Amniotic epithelial cell (primary cell): ENCODE results near the gene POTEB3.
"Not testable (repeated sequence)": the region's sequence is repeated elsewhere in the genome, so short reads cannot be mapped to it uniquely, and the experiment has no call there.

ENCODE experiments used
- DNase-seq: peaks from one replicate; pipeline ENCODE4 v3.0.0-alpha.2; 2010; ENCODE audit warnings: low read depth

Gene POTEB3

DNA sequence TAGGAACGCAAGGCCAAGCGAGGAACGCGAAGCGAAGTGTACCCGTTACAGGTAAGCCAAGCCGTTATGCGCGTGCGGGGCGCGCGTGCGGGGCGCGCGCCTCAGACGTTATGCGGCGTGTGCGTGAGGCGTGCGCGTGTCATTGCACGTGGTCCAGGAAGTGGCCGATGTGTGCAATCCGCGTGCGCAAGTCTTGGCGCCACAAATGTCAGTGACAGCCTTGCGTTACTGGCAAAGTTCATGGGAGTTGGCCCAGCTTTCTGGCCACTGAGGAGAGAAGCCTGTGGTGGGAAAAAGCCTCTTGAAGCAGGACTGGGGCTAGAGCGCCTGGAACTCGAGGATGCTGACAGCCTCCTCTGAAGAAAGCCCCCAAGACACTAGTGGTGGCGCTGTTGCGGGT is at the start of gene POTEB3:
POTEB3 (minus strand) TSS at position 101 of the 400 bp plus-strand sequence. CDS start 488 bp downstream, outside the sequence.
- DNase-seq = not testable (repeated sequence)

DNA sequence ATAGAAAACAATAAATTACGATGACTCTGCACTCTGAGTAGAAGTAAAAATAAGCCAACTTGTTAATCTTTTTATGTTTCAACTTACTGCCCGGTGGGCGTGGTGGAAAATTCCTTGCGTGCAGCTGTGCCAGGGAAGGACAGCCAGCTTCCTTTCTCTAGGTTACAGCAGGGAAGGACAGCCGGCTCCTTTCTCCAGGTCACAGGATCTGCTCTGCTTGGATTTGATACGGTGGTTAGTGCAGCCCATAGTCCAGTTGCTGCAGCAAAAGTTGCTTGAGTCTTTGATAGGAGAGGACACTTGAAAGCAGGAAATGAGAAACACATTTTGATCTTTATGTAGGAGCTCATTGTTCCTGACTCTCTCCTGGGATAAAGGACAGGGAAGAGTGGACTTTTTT is 13.4 kb upstream of the POTEB3 start:
- DNase-seq = not testable (repeated sequence)

DNA sequence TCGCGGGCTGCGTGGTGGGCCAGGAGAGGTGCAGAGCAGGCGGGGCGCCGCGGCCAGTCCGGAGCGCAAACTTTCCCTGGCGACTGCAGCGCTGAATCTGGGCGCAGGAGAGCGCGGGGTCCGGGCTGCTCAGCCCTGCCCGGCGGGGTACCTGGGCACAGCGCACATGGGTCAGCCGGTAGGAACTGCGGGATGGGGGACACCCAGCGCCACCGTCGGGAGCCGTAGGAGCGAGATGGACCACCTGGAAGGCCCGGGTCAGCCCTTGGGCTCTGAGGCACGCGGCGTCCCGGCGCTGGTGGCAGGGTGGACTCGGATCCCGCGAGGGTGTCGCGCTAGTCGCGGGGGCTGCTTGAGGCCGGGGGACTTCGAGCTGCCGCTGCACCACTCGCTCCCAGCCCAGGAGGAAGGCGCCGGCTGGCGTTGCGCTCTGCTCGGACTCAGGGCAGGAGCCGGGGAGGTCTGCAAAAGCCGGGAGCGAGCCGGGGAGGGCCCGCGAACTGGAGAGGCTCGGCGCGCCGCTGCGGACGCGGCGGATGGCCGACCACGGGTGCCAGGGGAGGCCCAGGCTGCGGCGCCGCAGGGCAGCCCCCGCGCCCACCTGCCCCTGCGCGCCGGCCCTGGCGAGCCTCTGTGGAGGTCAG is 11.7 kb upstream of the POTEB3 start:
- DNase-seq = not testable (repeated sequence)

DNA sequence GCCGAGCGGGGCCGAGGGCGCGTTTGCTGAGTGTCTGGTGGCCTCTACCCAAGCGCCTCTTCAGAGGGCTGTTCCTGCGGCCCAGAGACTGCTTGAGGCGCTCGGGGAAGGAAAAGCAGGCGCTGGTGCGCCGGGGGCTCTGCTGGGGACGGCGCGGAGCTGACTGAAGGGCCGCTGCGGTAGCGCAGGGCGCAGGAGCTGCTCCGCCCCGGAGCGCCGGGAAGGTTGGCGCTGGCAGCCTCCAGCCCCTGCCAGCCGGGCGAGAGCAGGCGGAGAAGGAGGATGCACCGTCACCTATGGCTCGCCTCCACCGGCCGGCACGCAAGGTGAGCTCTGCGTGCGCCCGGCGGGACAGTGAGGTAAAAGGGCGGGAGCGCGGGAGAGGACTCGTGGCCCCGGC is 11.2 kb upstream of the POTEB3 start:
- not testable (repeated sequence) for DNase-seq

DNA sequence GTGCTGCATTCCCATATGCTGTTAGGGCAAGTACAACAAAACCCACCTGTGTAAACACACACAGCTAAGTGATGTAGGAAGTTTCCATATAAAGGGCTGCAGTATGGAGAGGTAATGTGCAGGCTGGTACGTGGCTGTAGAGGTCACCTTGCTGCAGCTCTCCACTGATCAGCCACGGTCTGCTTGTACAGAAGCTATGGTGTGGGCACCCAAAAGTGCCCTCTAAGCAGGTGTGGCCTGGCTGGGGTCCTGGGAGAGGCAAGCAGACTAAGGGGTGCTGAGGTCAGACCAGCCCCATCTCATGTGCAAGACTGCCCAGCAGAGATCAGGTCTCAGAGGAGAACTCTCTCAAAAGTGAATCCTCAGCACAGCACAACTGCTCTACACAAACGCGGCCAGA is 32.9 kb downstream of the POTEB3 start:
- not testable (repeated sequence) for DNase-seq

DNA sequence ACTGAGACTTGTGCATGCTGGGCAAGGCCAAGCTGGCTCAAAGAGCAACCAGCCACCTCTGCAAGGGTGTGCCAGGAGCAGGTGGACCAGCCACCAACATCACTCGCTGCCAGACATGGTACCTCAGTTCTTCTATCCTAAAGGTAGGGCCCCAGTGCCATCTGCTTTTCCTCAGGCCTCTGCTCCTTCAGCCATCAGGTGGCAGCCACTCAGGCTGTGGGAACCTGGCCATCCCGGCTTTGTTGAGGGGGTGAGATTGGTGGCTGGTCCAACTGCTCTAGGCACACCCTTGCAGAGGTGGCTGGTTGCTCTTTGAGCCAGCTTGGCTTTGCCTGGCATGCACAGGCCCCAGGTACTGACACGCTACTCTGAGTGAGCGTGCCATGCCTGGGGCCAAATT is 38.8 kb downstream of the POTEB3 start:
- not testable (repeated sequence) for DNase-seq

DNA sequence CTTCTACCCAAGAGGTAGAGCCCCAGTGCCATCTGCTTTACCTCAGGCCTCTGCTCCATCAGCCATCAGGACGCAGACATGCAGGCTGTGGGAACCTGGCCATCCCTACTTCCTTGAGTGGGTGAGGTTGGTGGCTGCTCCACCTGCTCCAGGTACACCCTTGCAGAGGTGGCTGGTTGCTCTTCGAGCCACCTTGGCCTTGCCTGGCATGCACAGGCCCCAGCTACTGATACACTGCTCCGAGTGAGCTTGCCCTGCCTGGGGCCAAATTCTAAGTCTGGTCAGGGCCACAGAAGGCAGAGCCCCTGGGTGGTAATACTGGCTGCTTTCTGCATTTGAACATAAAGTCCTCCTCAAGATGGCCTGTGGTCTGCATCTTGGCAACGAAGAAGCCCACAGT is 41.2 kb downstream of the POTEB3 start:
- not testable (repeated sequence) for DNase-seq

DNA sequence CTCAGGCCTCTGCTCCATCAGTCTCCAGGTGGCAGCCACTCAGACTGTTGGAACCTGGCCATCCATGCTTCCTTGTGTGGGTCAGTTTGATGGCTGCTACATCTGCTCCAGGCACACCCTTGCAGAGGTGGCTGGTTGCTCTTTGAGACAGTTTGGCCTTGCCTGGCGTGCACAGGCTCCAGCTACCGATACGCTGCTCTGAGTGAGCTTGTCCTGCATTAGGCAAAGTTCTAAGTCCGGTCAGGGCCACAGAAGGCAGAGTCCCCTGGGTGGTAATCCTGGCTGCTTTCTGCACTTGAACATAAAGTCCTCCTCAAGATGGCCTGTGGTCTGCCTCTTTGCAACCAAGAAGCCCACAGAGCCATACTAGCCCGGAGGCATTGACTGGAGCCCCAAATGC is 41.8 kb downstream of the POTEB3 start:
- not testable (repeated sequence) for DNase-seq

DNA sequence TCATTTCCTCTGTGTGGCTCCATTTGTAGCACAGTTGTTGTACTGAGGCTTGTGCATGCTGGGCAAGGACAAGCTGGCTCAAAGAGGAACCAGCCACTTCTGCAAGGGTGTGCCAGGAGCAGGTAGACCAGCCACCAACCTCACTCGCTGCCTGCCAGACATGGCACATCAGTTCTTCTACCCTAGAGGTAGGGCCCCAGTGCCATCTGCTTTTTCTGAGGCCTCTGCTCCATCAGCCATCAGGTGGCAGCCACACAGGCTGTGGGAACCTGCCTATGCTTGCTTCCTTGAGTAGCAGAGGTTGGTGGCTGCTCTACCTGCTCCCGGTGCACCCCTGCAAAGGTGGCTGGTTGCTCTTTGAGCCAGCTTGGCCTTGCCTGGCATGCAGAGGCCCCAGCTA is 42.6 kb downstream of the POTEB3 start:
- DNase-seq = not testable (repeated sequence)

DNA sequence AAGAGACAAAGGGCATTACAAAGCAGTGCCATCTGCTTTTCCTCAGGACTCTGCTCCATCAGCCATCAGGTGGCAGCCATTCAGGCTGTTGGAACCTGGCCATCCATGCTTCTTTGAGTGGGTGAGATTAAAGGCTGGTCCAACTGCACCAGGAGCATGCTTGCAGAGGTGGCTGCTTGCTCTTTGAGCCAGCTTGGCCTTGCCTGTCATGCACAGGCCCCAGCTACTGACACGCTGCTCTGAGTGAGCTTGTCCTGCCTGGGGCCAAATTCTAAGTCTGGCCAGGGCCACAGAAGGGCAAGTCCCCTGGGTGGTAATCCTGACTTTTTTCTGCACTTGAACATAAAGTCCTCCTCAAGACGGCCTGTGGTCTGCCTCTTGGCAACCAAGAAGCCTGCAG is 43.1 kb downstream of the POTEB3 start:
- DNase-seq = not testable (repeated sequence)

DNA sequence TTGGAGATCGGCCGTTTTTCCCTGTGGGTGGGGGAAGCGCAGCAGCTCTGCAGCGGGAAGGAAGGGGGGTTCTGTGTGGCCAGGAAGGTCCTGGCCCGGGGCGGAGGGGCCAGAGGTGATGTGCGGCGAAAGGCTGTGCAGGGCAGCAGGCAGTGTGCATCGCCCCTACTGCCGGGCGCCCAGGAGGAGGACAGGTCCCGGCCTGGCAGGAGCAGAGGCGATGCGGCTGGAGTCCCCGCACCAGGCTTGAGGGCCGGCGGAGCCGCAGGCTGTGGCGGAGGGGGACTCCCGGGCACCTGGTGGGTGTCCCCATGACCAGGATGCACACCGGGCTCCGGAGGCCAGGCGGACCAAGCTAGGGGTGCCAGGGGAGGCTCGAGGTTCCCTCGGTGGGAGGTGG is 54.3 kb downstream of the POTEB3 start:
- not testable (repeated sequence) for DNase-seq

DNA sequence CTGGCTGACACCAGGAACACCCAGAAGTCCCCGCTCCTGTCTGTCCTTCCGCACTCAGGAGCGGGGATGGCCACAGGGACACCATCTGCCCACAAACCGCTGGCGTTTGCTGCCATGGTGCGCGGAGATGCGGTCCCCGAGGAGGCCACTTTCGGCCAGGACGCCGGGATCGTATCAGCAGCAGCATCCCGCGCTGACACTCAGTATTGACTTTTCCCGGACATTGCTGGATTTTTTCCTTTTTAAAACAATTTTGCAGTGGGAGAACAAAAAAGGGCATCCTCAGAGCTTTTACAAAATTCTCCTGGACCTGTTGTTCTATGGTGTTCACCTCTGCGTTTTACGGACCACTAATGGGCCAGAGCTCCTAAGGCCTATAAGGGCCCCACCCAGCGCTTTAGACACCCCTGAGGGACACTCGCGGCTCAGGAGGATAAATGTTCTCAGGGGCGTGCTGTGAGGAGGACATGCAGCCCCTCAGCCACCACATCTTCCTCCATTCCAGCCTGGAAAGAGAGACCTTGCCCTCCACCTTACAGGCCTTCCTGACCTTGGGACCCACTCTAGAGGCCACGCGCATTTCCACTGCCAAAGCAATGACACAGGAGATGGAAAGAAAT is 56.3 kb downstream of the POTEB3 start:
- not testable (repeated sequence) for DNase-seq

DNA sequence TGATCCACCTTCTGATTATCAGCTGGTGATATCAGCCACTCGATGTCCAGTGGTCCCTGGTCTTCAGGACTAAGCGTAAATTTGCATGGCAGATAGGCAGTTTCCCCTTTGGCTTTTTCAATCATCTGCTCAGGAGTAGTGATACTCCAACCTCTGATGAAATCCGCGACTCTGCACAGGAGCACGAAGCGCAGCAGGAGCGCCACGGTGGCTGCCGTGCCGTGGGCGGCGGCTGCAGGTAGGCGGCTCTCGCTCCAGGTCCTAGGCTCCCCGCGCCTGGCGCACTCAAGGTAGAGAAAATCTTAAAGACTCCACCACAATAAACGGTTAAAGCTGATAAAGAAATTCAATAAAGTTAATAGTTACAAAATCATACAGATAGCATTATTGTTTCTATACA is 66.6 kb downstream of the POTEB3 start:
- DNase-seq = not testable (repeated sequence)

DNA sequence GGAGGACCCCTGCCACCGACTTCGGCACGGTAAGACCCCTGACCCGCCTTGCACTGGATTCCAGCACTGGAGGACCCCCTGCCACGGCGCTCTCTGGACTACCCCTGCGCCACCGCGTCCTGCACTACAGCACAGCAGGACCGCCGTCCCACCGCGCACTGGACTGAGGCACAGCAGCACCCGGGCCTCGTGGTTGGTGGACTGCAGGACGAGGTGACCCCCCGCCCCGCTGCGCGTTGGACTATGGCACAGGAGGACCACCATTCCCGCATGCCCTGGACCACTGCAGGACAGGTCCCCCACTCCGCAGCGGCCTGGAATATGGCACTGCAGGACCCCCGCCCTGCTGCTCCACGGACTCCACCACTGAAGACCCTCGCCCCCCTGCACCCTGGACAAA is 71.1 kb downstream of the POTEB3 start:
- DNase-seq = not testable (repeated sequence)

DNA sequence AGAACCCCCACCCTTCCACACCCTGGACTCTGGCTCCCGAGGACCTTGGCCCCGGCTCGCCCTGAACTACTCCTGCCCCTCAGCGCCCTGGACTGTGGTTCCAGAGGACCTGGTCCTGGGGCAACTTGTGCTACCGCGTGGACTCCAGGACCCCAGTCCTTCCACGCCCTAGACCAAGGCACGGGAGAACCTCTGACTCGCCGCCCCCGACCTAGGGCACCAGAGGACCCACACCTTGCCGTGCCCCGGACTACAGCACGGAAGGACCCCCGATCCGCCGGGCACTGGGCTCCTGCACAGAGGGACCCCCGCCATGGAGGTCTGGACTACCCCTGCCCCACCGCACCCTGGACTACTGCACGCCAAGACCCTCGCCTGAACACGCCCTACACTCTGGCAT is 71.7 kb downstream of the POTEB3 start:
- not testable (repeated sequence) for DNase-seq
